Peyer's patch (tissue), 4 donors: ENCODE measurements around the gene CDK18.

ENCODE experiments used
- POLR2A ChIP-seq, 2 donors: fragments of 450-650 bp; IDR thresholded peaks; one replicate each; pipeline ENCODE4 v1.5.1; 2017; ENCODE audit warnings: antibody characterized with exemption in 2 of 2, mild to moderate bottlenecking in 2 of 2, moderate library complexity in 2 of 2
- TF ChIP-seq, protein P1 (sequence below), 6 experiments: fragments of 450-650 bp in 4 of 6; fragments of 200-600 bp in 2 of 6; sonication (generic) in 1 of 6; IDR thresholded peaks; one replicate each; pipeline ENCODE4 v1.5.1; 2017 to 2019; ENCODE audit warnings: antibody characterized with exemption in 6 of 6, mild to moderate bottlenecking in 3 of 6, moderate library complexity in 1 of 6

DNA sequence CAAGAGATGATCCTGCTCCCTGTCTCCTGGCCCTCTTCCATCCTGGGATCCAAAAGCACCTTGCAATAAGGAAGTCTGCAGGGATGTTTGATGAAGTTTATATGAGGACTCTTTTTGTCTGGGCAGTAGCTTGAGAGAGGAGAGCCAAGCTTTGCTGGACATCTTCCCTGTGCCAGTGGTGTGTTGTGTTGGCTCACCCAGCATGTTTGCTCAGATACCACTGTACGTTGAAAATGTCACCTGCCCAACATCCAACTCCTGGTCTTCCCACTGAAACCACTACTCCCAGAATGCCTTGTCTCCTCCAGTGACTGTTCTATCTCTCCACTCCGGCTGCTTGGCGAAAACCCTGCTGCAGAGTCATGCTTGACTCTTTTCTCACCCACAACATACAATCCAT, 12.8 kb downstream of the CDK18 start:
- TF ChIP-seq, protein P1, sequence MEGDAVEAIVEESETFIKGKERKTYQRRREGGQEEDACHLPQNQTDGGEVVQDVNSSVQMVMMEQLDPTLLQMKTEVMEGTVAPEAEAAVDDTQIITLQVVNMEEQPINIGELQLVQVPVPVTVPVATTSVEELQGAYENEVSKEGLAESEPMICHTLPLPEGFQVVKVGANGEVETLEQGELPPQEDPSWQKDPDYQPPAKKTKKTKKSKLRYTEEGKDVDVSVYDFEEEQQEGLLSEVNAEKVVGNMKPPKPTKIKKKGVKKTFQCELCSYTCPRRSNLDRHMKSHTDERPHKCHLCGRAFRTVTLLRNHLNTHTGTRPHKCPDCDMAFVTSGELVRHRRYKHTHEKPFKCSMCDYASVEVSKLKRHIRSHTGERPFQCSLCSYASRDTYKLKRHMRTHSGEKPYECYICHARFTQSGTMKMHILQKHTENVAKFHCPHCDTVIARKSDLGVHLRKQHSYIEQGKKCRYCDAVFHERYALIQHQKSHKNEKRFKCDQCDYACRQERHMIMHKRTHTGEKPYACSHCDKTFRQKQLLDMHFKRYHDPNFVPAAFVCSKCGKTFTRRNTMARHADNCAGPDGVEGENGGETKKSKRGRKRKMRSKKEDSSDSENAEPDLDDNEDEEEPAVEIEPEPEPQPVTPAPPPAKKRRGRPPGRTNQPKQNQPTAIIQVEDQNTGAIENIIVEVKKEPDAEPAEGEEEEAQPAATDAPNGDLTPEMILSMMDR (IDR thresholded peaks at IDR 0.05): no peak
- no peak for TF ChIP-seq POLR2A (IDR thresholded peaks at IDR 0.05)
